HG03342 (cell line): Measurements from ENCODE around the gene TTC3.
"Not testable (repeated sequence)": the region's sequence is repeated elsewhere in the genome, so short reads cannot be mapped to it uniquely, and the experiment has no call there.

ENCODE experiments used
- ATAC-seq: cut with Tn5 transposase; IDR thresholded peaks from one replicate; pipeline ENCODE4 v1.9.1; 2021; ENCODE audit warnings: mild to moderate bottlenecking, moderate library complexity; ENCODE audit not compliant: unreplicated experiment

Gene TTC3

GRCh38 chr21:37143392-37143791 lies 70.3 kb downstream of the TTC3 start:
- not testable (repeated sequence) for ATAC-seq

- no peak for ATAC-seq
Observed at GRCh38 chr21:37145635-37146111, 72.6 kb downstream of the TTC3 start.

GRCh38 chr21:37146320-37147235 lies 73.5 kb downstream of the TTC3 start:
- ATAC-seq, result no peak

- ATAC-seq, result no peak
Observed at GRCh38 chr21:37149411-37149810, 76.4 kb downstream of the TTC3 start.

GRCh38 chr21:37153196-37153934 lies 80.3 kb downstream of the TTC3 start:
- ATAC-seq, result no peak

GRCh38 chr21:37153935-37154350 lies 80.9 kb downstream of the TTC3 start:
- no peak for ATAC-seq

GRCh38 chr21:37155186-37155585 lies 82.1 kb downstream of the TTC3 start:
- ATAC-seq, result no peak

GRCh38 chr21:37157938-37158337 lies 84.9 kb downstream of the TTC3 start:
- ATAC-seq, result no peak

- ATAC-seq, result no peak
Observed at GRCh38 chr21:37159053-37159776, 86.2 kb downstream of the TTC3 start.

GRCh38 chr21:37159949-37160348 lies 86.9 kb downstream of the TTC3 start:
- ATAC-seq, result no peak

GRCh38 chr21:37164742-37165141 lies 91.7 kb downstream of the TTC3 start:
- ATAC-seq, result no peak

GRCh38 chr21:37165586-37165985 lies 92.5 kb downstream of the TTC3 start:
- no peak for ATAC-seq

GRCh38 chr21:37166733-37167132 lies 93.7 kb downstream of the TTC3 start:
- no peak for ATAC-seq

- no peak for ATAC-seq
Observed at GRCh38 chr21:37168666-37169065, 95.6 kb downstream of the TTC3 start.

GRCh38 chr21:37172646-37173045 lies 99.6 kb downstream of the TTC3 start:
- no peak for ATAC-seq

GRCh38 chr21:37176716-37177115 lies 103.7 kb downstream of the TTC3 start:
- no peak for ATAC-seq

- no peak for ATAC-seq
Observed at GRCh38 chr21:37181059-37181458, 108.0 kb downstream of the TTC3 start.

GRCh38 chr21:37182222-37182621 lies 109.2 kb downstream of the TTC3 start:
- no peak for ATAC-seq

GRCh38 chr21:37183749-37184148 lies 110.7 kb downstream of the TTC3 start:
- no peak for ATAC-seq

GRCh38 chr21:37184784-37185593 lies 111.9 kb downstream of the TTC3 start:
- no peak for ATAC-seq
